T-helper 17 cell (primary cell): ENCODE measurements around the gene CCDC186. TPM values are rescaled to one million over a fixed set of nuclear protein-coding genes. Genes with fewer than 3 reads are reported as not detected.

ENCODE experiments used
- total RNA-seq, 4 donors: library from RNA in 2 of 4; stranded (reverse) in 2 of 4; gene quantifications; one replicate each; pipeline ENCODE4 v1.2.3 and lab custom pipeline; 2022 to 2026

Gene CCDC186
- total RNA-seq, 2 donors from 2014 or later = 44.8 to 47.6 TPM

Other genes starting within 250 kb of the CCDC186 start
- gene ADRB1, start 130.3 kb downstream of the CCDC186 start, total RNA-seq = under 1 TPM; 0.10 to 0.16 TPM
- gene TDRD1, start 5.2 kb upstream of the CCDC186 start, total RNA-seq = under 1 TPM in 1 of 2 donors, not detected in 1; 0.20 TPM
- gene VWA2, start 65.1 kb upstream of the CCDC186 start, total RNA-seq = not detected
- 1 to 10 TPM; 1.8 to 3.0 TPM for gene AFAP1L2, start 230.3 kb upstream of the CCDC186 start, total RNA-seq